Measurements from ENCODE around the gene LHFPL3.

Gene LHFPL3

DNA sequence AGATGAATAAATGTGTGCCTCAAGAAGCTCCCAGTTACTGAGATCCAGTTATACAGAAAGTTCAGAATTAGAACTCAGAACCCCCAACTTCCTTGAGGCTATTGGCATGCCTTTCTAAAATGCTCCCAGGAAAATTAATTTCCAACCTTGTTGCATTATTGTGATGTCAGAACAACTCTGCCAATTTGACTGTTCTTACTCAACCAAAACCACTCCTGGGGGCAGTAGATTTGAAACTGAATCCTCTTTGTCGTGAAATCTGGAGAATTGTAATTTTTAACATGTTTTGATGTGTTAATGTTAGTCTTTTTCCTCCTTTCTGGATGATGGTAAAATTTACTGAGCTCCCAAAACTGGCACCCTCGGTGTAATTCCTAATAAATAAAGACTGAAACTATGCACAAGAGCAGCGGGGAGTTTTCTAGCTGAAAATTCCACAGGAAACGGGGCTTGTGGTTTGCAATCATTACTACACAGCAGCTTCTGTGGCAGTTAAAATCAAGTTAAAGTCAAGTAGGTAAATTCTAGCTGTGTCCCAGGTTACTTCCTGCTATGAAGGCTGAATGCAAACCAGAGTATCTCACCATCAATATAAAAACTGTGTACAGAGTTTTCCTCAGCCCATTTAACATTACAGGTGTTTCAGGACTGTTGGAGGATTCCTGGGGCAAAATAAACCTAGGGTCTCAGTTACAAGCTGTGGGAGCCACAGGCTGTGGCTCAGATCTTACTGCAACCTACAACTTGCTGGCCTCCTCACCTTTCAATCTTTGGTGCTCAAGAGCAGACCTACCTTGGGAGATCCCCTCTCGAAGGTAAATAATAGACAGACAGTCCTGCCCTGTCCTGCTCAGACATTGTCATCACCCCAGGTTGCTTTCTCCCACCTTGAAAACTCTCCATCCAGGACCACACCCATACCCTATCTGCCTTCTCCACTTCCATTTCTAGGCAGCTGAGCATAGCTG lies 529.3 kb downstream of the LHFPL3 start:
- no peak for DNase-seq

DNA sequence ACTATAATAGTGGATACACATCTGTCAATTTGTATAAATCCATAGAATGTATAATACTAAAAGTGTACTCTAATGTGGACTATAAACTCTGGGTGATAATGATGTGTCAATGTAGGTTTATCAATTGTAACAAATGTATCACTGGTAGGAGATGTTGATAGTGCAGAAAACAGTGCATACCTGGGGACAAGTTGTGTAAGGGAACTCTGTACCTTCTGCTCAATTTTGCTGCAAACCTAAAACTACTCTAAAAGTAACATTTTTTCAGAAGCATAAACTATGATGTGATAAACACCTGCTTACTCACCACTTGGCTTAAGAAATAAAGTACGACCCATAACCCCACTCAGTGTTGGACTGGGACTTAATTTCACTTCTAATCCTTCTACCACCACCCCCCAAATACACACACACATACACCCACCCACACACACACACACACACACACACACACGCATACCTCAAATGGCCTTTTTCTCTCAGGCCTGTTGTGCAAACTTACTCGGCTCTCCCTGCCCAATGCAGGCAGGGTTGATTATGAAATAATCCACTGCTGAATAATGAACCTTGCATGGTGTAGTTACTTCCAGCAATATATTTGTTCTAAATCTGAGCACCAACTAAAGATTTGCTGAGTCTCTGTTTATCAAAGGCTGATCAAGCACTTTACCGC lies 531.5 kb downstream of the LHFPL3 start:
- no peak for DNase-seq

DNA sequence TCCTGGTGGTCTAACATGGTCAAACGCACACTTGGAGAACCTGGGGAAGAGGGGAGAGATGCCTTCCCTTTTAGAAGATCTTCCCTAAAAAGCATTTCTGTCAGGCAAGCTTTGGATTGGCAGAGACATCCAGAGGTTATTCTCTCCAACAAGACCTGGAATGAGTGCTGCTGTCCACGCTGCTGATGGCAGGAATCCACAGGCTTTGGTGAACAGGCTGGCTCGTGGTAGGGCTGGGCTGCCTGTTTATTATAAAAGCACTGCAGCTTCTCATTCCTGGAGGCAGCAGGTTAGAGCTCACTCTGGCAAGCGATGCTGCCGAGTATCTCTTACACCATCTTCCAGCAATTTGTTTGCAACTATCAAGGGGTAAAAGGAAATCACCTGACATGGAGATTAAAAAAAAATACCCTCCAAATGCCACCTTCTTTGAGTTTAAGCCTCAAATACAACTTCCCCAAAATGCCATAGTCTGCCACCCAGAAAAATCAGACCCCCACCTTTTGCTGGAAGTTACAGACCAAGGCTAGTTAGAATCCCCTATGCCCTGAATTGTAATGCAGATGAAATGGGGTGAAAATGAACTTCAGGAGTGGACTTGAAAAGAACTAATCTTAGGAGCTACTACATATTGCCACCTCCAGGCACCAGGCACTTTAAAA lies 533.5 kb downstream of the LHFPL3 start:
- DNase-seq = no peak

DNA sequence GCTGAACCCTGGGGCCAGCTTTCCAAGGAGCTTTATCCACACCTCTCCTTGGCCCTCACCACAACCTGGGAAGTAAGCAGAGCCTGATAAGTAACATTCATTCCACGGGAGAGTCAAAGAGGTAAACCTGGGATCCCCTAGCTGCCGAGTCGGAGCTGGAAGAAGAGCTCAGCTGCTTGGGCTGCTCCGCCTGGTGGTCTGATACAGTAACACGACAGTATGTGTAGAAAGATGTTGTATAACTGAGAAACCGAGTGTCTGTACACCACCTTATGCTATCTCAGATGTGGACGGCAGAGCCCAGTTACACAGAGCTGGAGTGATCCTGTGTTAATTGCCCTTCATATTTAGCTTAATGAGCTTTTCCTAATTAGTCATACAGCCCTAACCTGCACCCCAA lies 534.3 kb downstream of the LHFPL3 start:
- no peak for DNase-seq

DNA sequence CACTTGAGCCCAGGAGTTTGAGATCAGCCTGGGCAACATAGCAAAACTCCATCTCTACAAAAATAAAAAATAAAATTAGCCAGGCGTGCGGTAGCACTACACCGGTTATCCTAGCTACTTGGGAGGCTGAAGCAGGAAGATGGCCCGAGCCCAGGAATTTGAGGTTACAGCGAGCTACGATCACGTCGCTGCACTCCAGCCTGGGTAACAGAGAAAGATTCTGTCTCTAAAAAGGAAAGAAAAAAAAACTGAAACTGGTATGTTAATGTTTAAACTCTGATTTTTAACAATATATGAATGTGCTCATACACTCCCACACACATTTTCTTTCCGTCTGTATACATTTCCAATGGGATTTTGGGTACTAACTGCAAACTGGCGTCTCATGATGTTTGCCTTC lies 545.0 kb downstream of the LHFPL3 start:
- DNase-seq = no peak

DNA sequence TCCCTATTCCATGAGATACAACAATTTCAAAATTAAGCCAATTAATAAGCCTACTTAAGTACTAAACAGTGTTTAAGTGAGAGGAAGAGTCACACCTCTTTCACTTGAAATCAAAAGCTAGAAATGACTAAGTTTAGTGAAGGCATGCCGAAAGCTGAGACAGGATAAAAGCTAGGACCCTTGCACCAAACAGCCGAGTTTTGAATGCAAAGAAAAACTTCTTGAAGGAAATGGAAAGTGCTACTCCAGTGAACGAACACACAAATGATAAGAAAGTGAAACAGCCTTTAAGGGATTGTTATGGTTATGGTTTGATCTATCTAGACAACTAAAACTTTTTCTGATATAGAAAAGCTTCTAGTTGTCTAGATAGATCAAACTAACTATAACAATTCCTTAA lies 550.2 kb downstream of the LHFPL3 start:
- no peak for DNase-seq

DNA sequence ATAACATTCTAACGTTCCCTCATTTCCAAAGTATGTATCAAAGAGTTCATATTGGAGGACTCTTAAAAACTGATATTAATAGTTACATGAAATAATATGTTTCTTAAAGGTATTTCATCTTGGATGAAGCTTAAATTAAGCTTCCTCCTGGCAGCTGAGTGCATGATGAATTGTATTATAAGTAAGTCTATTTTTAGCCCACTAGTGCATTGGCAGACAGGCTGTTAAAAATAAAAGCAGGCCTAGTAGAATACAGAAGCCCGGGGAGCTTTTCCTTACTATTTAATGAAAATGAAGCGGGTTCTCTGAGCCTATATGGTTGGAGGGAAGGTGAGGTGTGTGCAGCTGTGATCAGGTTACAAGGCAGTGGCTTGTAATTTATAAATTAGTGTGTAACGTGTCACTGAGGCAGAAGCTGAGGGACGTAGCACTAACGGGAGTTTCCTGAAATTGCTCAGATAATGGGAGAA lies 554.9 kb downstream of the LHFPL3 start:
- DNase-seq = no peak

DNA sequence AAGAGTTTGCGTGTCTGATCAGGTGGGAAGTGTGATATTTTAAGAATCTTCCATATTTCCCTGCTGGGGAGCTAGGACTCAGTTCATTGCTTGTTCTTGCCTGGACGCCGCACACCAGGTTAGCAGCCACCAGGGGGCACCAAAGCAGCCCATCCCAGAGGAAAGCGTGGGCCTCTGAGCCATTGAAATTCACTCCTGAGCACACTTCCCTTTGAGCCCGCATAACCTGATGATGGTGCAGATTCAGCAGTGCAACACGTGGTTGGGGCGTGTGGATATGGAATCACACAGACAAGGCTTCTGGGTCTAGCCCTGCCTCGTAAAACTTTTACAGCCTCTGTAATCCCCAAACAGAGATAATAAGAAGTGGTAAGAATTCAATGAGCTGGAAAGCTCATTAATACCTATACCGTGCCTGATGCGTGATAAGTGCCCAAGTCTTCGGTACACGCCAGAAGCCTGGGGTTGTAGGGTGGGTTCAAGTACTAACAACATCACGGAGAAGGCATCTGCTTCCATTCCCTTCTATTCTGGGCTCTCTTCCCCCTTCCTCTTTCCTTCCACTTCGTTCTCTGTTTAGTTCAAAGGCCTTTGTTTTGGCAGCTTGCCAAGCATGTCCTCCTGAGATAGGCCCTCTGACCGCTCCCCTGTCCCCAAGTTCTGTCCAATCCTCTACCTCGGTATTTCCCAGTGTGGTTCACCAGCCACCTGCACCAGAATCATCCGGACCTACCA lies 555.5 kb downstream of the LHFPL3 start:
- DNase-seq = no peak

DNA sequence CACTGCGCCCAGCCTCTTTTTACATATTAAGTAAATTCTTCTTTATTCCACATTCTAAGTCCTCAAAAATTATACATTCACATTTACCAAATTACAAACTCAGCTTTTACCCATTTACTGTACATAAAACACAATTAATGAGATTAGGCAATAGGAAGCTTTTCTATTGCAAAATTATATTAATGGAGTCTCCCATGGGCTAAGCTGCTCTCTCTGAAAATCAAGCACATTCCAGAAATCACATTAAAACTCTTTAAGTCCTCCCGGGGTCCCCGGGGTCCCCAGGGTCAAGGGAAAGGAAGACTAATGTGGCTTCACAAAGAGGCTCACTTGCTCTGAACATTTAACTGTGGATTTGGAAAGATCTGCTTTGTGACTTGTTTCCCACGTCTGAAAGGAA lies 558.2 kb downstream of the LHFPL3 start:
- no peak for DNase-seq

DNA sequence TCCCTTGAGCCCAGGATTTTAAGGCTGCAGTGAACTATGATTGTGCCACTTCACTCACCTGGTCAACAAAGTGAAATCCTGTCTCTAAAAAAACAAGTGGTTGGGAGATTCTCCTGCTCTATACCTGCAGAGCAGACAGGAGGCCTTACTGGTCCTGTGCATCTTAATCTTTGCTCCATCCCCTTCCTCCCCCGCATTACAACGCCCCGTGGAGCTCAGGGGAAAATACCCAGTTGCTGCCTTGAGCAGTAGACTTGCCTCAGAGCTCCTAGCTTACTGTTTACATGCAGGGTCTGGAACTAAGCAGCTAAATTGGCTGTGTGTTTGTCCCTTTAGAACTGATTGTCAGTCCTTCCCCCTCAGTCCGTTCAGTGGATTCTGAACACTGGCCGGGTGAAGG lies 561.8 kb downstream of the LHFPL3 start:
- DNase-seq = no peak

DNA sequence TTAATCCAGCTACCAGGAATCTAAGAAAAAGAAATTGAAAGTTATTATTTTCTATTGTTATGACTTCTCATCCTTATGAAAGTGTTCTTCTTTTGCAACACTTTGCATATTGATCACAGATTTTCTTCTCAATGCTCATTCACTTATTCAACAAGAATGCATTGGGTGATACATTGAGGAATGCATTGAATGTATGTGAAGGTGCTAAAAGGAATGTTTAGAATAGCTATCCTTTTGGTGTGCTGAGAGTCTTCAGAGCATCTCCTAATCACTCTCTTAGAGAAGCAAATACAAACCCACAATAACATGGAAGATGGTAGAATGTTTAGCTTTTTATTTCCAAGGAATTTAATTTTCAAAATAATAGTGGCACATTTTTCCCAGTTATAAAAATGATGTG lies 563.5 kb downstream of the LHFPL3 start:
- DNase-seq = no peak

DNA sequence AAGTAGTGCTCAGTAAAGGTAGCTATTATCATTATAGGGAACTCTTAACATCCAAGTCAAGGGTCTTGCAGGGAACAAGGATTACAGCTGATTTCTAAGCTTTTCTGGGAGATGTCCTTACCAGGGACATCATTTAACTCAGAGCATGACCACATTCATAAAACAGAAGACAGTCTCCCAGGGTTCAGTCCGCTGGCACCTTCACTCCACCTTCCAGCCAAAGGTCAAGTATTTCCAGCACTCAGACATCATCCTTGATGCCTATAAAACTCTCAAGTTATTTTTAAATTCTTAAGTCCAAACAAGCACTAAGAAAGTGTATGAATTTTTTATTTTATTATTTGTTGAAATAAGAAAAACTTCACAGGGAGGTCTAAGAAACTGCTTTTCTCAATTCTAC lies 565.9 kb downstream of the LHFPL3 start:
- DNase-seq = no peak

DNA sequence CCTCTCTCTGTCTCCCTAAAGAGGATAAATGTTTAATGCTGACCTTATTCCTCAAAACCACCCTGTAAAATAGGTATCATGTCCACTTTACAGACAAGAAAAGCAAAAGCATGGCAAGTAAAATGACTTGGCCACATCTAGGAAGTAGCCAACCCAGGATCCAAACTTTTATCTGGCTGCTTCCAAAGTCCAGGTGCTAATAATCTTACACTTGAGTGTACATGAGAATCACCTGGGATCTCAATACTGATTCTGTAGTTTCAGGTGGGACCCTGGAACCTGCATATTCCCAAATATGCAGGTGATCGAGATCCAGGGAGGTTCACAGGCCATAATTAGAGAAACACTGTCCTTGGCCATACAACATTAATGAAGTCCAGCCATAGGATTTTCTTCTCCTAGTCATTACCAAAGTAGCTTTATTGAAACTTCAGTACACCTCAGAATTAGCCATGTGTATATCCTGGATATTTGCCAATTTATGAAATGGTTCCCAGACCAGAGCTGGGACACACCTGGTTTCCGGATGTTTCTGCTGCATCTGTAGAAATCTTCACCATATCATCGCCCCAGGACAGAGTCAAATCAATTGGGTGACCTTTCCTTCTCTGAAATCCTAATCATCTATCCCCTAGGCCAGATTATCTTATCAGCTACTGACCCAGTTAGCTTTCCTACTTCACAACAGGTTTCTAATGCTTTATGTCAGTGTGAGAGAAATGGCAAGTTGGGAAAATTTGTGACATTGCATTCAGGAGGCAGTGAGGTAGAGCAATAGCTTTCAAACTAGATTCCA lies 566.5 kb downstream of the LHFPL3 start:
- DNase-seq = no peak

DNA sequence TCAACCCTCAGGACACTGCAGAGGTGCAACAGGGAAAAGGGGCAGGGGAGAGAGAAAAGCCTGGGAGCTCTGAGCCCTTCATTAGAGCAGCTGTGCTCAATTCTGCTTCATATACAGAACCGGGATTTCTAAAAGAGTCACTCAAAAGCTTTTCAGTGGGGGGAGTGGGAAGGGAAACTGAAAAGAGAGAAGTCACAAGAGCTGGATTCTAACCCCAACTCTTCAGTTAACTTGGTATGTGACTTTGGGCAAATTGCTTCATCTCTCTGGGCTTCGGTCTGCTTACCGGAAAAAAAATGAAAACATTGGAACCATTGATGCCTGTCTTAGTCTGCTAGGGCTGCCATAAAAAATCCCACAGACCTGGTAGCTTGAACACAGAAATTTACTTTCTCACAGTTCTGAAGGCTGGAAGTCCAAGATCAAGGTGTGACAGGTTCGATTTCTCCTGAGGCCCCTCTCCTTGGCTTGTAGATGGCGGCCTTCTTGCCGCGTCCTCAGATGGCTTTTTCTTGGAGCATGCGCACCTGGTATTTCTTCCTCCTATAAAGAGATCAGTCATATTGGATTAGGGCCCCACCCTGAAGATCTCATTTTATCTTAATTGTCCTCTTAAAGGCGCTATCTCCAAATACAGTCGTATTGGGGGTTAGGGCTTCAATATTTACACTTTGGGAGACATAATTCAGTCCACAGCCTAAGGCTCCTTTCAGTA lies 567.3 kb downstream of the LHFPL3 start:
- no peak for DNase-seq

DNA sequence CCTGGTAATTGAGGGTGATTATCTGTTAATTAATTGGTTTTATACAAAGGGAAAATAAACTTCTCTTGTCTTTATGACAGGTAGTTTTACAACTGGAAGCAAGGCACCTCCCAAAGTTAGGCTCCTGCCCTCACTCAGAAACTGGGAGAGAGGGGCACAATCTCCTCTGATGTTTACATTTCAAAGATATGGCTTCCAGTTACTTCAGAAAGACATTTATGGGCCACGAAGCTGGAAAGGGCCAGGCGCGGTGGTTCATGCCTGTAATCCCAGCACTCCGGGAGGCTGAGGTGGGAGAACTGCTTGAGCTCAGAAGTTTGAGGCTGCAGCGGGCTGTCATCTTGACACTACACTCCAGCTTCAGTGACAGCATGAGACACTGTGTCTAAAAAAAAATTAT lies 570.0 kb downstream of the LHFPL3 start:
- no peak for DNase-seq

DNA sequence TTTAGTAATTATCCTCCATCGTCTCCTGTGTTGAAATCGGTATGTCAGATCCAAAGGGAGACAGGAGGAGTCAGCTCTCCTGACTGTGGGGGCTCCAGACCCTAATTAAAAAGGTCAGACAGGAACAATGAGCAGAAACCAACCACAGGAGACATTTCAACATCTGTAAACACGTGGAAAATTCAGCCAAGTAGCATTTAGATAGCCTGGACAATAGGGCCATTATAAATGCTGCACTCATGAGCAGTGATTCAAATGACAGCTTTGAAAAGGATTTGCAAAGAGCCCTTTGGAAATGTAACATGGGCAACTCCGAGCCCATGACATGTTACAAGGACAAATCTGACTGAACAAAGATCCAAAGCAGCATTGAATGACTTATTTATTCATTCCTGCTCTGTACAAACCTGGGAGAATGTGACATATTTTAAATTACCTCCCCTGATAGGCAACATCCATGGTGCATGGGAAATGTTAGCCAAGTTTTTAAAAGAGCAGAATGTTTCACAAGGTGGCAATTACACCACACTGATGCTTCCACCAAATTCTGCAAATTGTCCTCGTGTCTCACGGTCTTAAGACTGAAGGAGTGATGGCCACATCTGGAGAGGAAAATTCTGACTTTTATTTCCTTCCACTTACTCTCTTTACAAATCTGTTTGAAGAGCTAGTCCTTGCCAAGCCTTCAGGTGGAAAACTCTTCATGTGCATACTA lies 572.3 kb downstream of the LHFPL3 start:
- DNase-seq = no peak

DNA sequence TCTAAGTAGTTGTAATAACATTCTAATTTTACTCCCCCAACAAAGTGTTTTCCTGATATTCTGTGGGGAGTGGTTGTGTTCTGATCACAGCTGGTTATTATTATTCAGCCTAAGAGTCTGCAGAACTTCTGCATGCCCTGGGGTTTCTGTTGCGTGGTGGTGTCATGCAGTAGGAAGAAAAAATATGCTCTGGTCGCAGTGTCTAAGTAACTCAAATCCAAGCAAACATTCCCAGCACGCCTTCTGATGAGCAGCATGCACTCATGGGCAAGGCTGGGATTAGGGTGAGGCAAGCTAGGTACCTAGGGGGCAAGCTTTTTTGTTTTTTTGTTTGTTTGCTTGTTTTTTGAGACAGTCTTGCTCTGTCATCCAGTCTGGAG lies 572.8 kb downstream of the LHFPL3 start:
- no peak for DNase-seq

DNA sequence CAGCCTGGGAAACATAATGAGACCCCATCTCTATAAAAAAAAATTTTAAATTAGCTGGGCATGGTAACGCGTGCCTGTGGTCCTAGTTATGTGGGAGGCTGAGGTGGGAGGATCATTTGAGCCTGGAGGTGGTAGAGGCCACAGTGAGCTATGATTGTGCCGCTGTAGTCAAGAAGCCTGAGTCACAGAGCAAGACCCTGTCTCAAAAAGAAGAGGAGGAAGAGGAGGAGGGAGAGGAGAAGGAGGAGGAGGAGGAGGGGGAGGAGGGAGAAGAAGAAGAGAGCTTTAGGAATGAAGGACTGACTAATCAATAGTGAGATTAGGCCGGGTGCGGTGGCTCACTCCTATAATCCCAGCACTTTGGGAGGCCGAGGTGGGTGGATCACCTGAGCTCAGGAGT lies 573.8 kb downstream of the LHFPL3 start:
- no peak for DNase-seq

DNA sequence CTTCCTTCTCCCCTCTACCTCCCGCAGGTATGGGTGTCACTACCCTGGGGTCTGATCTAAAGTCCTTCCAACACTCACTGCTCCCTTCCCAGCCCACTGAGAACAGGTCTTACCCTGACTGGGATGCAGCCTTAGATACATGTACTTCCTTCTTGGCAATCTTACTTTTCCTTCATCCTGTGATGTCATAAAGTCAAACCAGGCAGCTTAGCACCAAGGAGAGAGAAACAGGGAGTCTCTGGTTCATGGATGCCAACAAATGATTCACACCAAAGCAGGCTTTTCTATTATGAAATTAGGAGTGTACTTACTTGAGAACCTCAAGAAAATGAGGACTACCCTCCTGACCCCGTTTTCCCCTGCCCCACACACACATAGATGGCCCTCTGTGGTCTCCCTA lies 574.6 kb downstream of the LHFPL3 start:
- DNase-seq = no peak

DNA sequence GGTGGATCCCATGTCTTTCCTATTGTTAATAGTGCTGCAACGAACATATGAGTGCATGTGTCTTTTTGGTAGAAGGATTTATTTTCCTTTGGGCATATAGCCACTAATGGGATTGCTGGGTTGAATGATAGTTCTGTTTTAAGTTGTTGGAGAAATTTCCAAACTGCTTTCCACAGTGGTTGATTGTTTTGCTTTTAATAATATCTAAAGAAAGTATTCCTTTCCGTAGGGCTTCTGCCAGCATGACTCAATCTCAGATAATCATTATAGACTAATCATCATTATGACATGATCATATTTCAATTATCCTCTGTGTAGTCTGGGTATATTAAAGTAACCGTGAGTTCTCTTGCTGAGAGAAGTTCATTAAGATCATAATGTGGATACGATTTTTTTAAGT lies 575.4 kb downstream of the LHFPL3 start:
- no peak for DNase-seq

DNA sequence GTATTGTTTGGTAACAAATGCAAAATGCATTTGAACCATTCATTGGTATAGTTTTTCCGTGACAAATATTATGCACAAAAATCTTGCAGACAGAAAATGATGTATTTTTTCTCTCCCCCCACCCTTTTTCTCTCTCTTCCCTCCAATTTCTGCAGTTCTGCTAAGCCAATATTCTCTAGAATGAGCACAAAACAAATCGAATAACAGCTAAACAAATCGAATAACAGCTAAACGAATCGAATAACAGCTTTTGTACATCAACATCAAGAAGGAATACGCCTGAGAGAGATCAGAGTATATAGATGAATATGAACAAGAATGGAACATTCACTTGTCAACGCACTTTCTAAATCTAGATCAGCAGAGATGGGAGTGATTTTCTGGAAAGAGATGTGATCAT lies 577.6 kb downstream of the LHFPL3 start:
- DNase-seq = no peak
